ENCODE results near the gene PSTPIP2.

DNA sequence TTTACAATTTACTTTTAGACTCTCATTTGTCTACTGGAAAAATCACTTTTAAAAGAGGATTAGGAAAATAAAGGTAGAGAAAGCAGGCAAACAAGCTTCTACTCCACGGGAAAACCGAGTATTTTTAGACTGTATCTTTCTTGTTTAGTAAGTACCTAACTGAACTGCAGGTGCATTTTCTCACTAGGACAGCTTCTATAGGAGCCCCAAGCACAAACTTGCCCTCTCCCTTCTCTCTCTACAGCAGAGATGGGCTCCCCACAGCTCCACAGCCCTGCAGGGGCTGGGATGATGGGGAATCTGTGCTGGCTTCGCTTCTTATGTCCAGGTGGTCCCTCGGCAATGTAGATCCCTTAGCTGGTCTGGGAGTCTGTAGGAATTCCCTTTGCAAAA, 16.2 kb downstream of the PSTPIP2 start:
- TF ChIP-seq CEBPB (IDR thresholded peaks at IDR 0.05; ENCODE audit: low read depth, low read length) (no peak), MXI1 (IDR thresholded peaks at IDR 0.05; ENCODE audit: borderline replicate concordance, low read depth, low read length) (no peak), CHD1 (IDR thresholded peaks at IDR 0.05; ENCODE audit: low read depth, low read length) (no peak), POLR2A (IDR thresholded peaks at IDR 0.05; ENCODE audit: low read depth, low read length) (no peak), SMC3 (IDR thresholded peaks at IDR 0.05; ENCODE audit: low read depth, low read length) (no peak), BHLHE40 (IDR thresholded peaks at IDR 0.05; ENCODE audit: low read depth, low read length) (no peak), NFE2L2 (IDR thresholded peaks at IDR 0.05; ENCODE audit: low read depth, low read length) (no peak), RFX5 (IDR thresholded peaks at IDR 0.05; ENCODE audit: low read depth, low read length) (no peak), MAFK (IDR thresholded peaks at IDR 0.05; ENCODE audit: low read depth, low read length) (no peak)
- TF ChIP-seq, protein P1, sequence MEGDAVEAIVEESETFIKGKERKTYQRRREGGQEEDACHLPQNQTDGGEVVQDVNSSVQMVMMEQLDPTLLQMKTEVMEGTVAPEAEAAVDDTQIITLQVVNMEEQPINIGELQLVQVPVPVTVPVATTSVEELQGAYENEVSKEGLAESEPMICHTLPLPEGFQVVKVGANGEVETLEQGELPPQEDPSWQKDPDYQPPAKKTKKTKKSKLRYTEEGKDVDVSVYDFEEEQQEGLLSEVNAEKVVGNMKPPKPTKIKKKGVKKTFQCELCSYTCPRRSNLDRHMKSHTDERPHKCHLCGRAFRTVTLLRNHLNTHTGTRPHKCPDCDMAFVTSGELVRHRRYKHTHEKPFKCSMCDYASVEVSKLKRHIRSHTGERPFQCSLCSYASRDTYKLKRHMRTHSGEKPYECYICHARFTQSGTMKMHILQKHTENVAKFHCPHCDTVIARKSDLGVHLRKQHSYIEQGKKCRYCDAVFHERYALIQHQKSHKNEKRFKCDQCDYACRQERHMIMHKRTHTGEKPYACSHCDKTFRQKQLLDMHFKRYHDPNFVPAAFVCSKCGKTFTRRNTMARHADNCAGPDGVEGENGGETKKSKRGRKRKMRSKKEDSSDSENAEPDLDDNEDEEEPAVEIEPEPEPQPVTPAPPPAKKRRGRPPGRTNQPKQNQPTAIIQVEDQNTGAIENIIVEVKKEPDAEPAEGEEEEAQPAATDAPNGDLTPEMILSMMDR (conservative IDR thresholded peaks at IDR 0.05; ENCODE audit: low read depth, low read length): no peak

All from IMR-90 (cell line).